Measurements from ENCODE around the gene PNPLA6. TPM values are rescaled to one million over a fixed set of nuclear protein-coding genes. Genes with fewer than 3 reads are reported as not detected.

The PNPLA6 gene
- total and polyA plus RNA-seq, 9 of the 15 experiments (the other 6 are each of a cell fraction or from before 2014, with no cell fraction given) = 0.07 to 30.2 (median 8.3) TPM

- TF ChIP-seq E2F8 (IDR thresholded peaks at IDR 0.05; ENCODE audit: low read depth, partially characterized antibody) (no peak), MAZ (CRISPR knock-in tag; conservative IDR thresholded peaks at IDR 0.05 in 1 of 2, IDR thresholded peaks at IDR 0.05 in 1 of 2) (peak in 1 of 2 experiments; percentile 39; a peak in 1 of 4 replicates), NR2C2 (CRISPR knock-in tag; IDR thresholded peaks at IDR 0.05) (peak; percentile 31; the same call in 1 of the 2 replicates), NR2C2 (tag; IDR thresholded peaks at IDR 0.05) (no peak), EHMT2 (IDR thresholded peaks at IDR 0.05) (peak; percentile 99)
Observed at GRCh38 chr19:7509625-7510024, 25.9 kb upstream of the PNPLA6 start (continued).

GRCh38 chr19:7512400-7512851 is 23.1 kb upstream of the PNPLA6 start:
- POLR2A ChIA-PET = interaction anchor here (0.9 to 1.9 kb wide), 3 partner anchors 9 to 15 kb away, joined by 4 to 10 read pairs (median 6); partner anchors contain the start of gene MCOLN1
- CTCF ChIA-PET (ENCODE audit: low intra/inter-chr PET ratio) = no interaction called here
- in situ Hi-C loops (cut with MboI) (no loop called here), intact Hi-C loops (cut with micrococcal nuclease) (no loop called here)
- Histone ChIP-seq H3K9me3 (replicated peaks; ENCODE audit: control insufficient read depth, insufficient read depth, low read depth, low read length) (no peaks in the 10 kb centered on the region), H3K79me2 (ENCODE audit: control insufficient read depth, insufficient read depth, low read length) (no peaks in the 10 kb centered on the region), H3K27ac (ENCODE audit: extremely low read depth, low read depth, low read length) (no peak overlapping the region), H3K4me2 (ENCODE audit: insufficient read depth, low read length) (peak overlapping the region; percentile 20; the same call in 1 of the 2 replicates), H3K9ac (ENCODE audit: insufficient read depth in 1 of 2, low read depth in 2 of 2, low read length in 2 of 2) (peak overlapping the region in 1 of 2 experiments; percentile 41; a peak in 1 of 4 replicates), H3K4me3 (no peak overlapping the region), H4K20me1 (replicated peaks; ENCODE audit: control insufficient read depth, insufficient read depth, low read length) (no peaks in the 10 kb centered on the region), H3K4me1 (replicated peaks in 1 of 2; ENCODE audit: control insufficient read depth in 2 of 2, insufficient read depth in 2 of 2, low read length in 2 of 2) (peaks cover 17 to 26% of the 10 kb centered on the region in 2 experiments), H3K9me1 (ENCODE audit: control insufficient read depth, insufficient read depth, low read length) (no peaks in the 10 kb centered on the region), H3K36me3 (ENCODE audit: control insufficient read depth, insufficient read depth, low read length) (no peaks in the 10 kb centered on the region), H2AFZ (ENCODE audit: low read depth, low read length) (peak overlapping the region; percentile 35; the same call in 1 of the 2 replicates), H3K27me3 (ENCODE audit: control insufficient read depth in 2 of 2, insufficient read depth in 2 of 2, low read length in 2 of 2) (no peaks in the 10 kb centered on the region)
- peak; percentile 42 for ATAC-seq
- DNase-seq (ENCODE audit: extremely low read depth in 1 of 4, low spot score in 3 of 4) = peak; percentile 53 to 72 (median 71)
- peak; percentile 69 for FAIRE-seq
- BruUV-seq (replicated peaks) = no TSS peak
- 2% methylated on average over 6 of the region's 6 CpGs for WGBS (ENCODE audit: insufficient coverage, low coverage, missing lambda C conversion rate)
- no peak for TF ChIP-seq UBTF (IDR thresholded peaks at IDR 0.05; ENCODE audit: borderline replicate concordance in 1 of 2, low read depth in 2 of 2, low read length in 2 of 2)
- 0 out of 2 replicates have a peak, but pooled peaks have one; percentile 8 for TF ChIP-seq TEAD4 (IDR thresholded peaks at IDR 0.05; ENCODE audit: low read length)
- TF ChIP-seq TEAD4 (CRISPR knock-in tag; IDR thresholded peaks at IDR 0.05; ENCODE audit: borderline replicate concordance) = no peak
- TF ChIP-seq NONO (IDR thresholded peaks at IDR 0.05; ENCODE audit: low read depth in 2 of 2, low read length in 1 of 2) = no peak
- TF ChIP-seq CC2D1A (IDR thresholded peaks at IDR 0.05) = 0 out of 2 replicates have a peak, but pooled peaks have one; percentile 44
- TF ChIP-seq SLC30A9 (CRISPR knock-in tag; IDR thresholded peaks at IDR 0.05) = no peak
- peak; percentile 53 to 58 for TF ChIP-seq KDM1A (IDR thresholded peaks at IDR 0.05)
- TF ChIP-seq FOXM1 (IDR thresholded peaks at IDR 0.05; ENCODE audit: low read depth) = peak; percentile 98
- peak; percentile 96; the same call in 1 of the 2 replicates for TF ChIP-seq FOXM1 (CRISPR knock-in tag; IDR thresholded peaks at IDR 0.05; ENCODE audit: low read depth)
- no peak for TF ChIP-seq HDGF (IDR thresholded peaks at IDR 0.05)
